NCI-H2227 (cell line): ENCODE results near the gene CDCA4.

Experiments used
- DNase-seq: peaks from one replicate; lab custom pipeline; 2025; ENCODE audit not compliant: unreplicated experiment; lab: John Stamatoyannopoulos, UW

CDCA4 gene

GRCh38 chr14:104976198-104977007, 44.5 kb downstream of the CDCA4 start:
- peak; percentile 40 for DNase-seq

DNA sequence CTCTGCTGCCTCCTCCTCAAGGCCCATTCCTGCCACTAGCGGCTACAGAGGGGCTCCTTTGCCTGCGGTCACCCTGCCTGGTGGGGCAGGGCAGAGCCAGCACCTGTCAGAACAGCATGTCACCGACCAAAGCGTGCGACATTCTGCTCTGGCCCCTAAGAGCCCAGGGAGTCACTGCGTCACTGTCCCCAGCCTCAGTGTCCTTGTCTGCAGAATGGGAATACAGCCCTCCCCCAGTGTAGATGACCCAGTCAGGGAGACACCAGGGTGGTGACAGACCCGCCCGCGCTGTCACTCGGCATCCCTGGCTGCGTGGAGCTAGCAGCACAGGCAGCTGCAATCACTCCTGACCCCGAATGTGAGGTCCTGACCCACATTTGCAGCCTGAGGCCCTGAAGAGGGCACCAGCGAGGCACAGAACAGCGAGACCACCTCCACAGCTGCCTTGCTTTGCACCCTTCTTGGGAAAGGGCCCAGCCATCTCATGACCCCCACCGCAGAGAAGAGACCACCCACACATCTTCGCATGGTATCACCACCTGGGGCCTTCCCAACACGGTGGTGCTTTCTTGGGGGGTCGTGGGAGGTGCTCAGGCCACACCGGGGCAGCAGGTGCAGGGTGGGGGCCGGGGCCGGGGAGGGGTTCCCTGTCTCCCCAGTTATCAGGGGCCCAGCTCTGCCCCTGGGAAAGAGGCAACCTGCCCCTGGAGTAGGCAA, 45.2 kb downstream of the CDCA4 start:
- DNase-seq: no peak

DNA sequence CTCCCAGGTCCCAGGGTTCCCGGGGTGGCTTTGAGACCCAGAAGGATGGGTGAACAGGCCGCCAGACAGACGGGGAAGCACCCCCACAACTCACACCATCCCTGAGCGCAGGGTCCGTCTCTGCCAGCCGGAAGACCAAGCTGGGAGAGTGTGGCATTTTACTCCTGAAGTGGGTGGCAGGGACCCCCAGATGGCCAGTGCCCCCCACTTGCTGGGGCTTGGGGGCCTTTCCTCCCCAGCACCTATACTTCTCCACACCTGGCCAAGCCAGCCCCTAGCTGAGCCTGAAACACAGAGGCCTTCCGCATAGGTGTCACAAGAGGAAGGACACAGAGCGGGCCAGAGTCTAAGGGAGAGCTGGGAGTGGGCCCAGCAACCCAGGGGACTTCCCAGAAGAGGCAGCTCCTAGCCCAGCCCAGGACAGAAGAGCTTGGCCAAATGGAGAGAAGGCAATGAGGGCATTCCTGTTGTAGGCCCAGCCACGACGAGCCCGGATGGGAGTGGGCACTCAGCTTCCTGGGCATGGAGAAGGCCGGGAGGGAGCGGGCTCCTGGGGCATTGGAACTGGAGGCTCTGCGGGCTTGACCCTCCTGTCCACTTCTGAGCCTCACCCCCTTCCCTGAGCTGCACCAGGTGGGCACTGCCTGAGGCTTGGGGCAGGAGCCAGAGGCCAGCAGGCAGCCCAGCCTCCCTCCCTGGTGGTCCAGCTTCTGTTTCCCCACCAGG, 46.1 kb downstream of the CDCA4 start:
- DNase-seq: no peak

GRCh38 chr14:104974146-104974541, 46.7 kb downstream of the CDCA4 start:
- no peak for DNase-seq

- DNase-seq: no peak
Measured at GRCh38 chr14:104973385-104974145, 47.3 kb downstream of the CDCA4 start.

DNA sequence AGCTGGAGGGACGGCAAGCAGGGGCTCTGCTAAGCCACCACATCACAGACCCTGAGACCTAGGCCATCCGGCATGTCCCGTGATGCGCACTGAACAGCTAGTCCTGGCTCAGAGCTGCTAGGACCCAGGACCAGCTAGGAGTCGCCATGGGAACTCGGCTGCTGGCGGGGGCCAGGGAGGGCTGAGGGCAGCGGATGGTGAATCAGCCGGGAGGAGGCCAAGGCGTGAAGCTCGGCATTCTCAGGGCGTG, 47.8 kb downstream of the CDCA4 start:
- no peak for DNase-seq

DNA sequence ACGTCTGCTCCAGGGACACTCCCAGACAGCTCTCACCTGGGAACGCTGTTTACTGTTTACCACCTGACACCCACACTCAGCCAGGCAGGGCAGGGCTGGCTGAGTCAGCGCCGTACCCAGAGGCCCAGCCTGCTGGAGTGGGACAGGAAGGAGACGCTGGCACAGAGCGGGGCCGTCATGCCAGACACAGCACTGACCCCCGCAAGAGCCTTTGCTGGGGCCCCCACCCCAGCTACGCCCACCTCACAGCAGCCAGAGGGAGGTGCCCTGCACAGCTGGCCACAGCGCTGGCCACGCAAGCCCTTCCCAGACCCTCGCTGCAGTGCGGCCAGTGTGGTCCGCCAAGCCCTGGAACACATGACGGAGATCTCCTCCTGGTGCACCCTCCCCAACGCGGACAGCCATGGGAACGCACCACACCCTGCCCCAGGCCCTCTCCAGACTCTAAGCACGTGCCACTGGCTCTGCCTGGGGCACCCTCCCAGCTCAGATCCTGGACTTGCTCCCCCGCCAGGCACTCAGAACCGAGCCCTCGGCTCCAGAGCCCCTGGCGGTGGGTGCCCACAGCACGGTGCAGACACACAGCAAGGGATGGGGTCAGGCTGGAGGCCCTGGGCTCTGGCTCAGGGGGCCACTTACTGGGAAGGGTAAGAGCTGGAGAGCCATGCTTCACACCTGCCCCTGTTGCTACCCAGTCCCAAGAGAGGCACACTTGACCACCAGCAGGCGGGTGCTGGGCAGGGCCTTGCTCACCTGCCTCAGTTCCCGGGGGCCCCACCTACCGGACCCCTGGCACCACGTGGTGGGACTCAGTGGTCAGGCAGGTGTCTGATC, 48.4 kb downstream of the CDCA4 start:
- no peak for DNase-seq

- no peak for DNase-seq
Measured at GRCh38 chr14:104971447-104972240, 49.2 kb downstream of the CDCA4 start.

DNA sequence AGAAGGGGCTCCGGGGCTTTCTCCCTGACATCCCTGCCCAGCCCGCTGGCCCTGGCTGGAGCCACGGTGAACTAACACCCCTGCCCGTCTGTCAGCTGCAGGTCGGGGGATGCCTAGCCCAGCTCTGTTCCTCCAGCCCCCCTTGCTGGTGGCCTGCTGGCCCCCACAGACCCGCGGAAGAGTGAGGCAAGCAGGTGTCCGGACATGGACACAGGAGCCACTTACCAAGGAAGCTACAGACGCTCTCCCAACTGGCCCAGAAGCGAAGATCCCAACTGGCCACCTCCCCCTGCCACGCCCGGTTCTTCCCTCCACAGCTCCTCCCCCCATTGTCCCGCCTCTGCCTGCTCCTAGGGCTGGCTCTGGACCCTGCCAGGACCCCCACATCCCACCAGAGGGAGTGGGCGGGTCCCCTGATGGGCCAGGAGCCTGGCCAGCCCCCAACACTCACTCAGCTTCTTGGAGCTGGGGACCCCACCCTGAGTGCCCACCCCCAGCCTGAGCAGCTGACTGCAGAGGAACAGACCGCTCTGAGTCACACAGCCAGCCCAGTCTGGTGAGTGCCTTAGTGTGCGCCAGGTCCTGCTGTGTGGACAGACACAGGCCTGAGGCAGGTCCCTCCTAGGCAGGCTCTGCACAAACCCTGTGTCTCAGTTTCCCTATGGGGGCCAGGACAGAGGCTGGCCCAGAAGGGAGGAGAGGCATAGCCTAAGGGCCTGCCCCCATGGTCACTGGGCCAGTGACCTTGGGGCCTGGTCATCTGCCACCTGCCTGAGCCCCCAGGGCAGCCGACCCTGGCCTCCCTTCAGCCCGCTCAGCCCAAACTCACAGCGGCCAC, 50.4 kb downstream of the CDCA4 start:
- DNase-seq: no peak

- no peak for DNase-seq
Measured at GRCh38 chr14:104969741-104970230, 51.1 kb downstream of the CDCA4 start.

GRCh38 chr14:104968541-104969401, 52.1 kb downstream of the CDCA4 start:
- DNase-seq: no peak

DNA sequence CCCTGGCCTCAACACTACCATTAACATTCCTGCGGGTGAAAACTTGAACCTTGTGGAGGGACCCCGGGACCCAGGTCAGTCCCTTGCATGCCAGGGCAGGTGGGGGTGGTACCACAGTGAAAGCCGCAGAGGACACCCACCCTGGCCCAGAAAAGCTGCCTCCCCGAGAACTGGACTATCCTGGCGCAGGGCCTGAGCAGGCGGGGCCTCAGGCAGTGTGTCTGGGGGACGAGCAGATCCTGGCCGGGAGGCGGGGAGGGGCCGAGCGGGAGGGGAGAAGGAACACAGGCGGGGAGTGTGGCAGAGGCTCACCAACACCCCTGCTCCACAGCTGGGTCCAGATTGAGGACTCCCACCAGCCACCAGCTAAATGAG, 52.7 kb downstream of the CDCA4 start:
- DNase-seq: peak; percentile 40

DNA sequence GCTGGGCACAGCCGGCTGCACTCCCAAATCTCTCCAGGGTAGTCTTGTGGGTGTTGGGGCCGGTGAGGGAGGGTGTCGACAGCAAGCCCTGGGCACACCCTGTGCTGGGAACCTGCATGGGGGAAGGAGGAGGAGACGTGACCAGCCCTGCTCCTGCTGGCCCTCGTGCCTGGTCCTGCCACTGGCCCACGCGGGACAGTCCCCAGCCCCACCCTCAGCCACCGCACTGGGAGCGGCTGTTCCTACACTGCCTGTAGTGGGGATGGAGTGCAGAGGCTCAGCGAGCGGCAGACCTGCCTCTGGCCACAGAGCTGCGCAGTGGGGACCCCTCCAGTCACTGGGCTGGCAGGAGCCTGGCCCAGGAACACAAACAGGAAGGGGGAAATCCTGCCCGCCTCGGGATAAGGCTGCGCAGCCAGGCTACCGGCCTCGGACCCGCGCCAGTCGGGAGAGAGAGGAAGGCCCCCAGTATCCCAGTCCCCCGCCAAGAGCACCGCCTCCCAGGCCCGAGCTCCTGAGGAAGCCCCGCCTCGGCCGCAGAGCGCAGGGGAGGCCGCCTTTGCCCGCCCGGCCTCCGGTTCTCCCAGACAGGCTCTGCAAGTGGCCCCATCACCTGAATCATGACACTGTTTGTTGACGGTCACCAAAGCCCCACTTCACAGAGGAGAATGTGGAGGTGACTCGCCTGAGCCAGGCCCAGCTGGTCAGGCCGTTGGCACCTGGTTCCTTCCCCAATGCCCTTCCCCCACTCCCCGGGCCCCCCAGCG, 53.3 kb downstream of the CDCA4 start:
- peak; percentile 40 for DNase-seq

DNA sequence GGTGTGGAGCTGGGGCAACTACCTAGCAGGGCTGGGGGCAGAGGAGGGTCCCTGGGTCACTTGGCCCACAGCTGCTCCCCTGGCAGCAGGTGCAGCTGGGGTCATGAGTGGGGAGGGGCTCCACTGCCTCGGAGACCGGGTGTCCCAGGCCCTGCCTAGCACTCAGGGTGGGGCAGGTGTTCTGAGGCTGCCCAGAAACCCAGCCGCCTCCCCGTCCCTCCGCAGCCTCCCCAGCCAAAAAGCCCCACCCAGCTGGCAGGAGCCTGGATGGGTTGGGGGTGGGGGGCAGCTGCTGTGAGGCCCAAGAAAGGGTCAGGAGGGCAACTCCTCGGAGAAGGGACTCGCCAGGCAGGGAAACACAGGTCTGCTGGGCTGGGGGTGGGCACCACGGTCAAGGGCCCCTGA, 53.9 kb downstream of the CDCA4 start:
- DNase-seq: no peak

DNA sequence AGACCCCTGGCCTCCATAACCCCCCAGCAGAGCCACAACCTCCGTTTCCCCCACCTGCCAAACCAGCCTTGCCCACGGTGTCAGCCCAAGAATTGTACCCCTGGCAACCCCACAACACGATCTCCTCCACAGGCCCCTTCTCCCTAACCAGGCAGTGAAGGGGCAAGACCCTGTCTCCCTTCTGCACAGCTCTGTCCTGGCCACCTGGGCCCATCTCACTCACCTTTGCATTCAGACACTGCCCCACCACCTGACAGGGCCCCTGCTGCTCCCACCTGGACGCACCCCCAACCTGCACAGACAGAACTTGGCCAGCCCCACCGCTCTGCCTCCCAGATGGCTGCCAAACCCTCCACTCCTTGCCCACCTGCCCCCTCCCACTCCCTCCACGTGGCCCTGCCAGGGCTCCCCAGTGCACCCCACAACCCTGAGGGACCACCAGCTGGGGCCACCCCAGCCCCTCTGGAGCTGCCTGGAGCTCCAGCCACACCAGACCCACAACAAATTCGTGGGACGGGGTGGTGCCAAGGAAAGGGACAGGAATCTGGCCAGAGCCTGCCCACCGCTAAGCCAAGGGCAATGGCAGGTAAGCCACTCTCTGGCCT, 54.5 kb downstream of the CDCA4 start:
- no peak for DNase-seq

DNA sequence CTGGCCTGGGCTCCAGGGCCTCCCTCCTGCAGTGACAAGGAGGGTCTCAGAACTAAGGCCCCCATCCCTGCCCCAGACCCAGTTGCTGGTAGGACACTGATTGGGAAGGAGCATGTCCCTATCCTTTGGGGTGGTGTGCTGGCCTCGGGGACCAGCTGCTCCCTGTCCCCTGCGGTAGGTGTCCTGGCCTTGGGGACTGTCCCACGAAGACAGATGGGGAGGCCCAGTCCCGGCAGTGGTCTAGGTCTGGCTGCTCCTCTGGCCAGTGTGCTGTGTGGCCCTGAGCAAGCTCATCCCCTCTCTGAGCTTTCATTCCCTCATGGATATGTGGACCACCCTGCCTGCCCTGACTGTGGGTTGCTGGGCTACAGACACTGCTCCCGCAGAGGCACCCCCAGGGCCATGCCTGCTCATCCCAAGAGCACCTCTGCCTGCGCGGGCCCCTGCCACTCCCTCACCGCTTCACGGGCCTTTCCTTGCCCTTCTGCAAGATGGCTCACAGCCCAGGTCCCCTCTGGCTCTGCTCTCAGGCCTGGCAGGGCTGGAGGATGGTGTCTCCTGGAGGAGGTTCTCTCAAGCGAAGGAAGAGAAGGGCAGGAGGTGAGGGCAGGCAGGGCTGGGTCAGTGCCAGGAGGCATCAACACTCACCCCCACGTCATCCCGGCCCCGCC, 55.2 kb downstream of the CDCA4 start:
- DNase-seq: no peak
